OCI-LY7 (cell line): ENCODE measurements around the gene YIPF4. TPM values are rescaled to one million over a fixed set of nuclear protein-coding genes. Genes with fewer than 3 reads are reported as not detected.
"Not testable (repeated sequence)": the region's sequence is repeated elsewhere in the genome, so short reads cannot be mapped to it uniquely, and the experiment has no call there.

ENCODE experiments used
- BruUV-seq: library from RNA; stranded (reverse); fragments of 400-500 nt; replicated peaks from 2 replicates; lab custom pipeline; 2021; lab: Mats Ljungman, UMichigan
- CTCF ChIA-PET: fragments of 300-600 bp; sonication (Branson Sonifier 250); formaldehyde crosslinking; loops from one replicate; lab custom pipeline; 2022; ENCODE audit warnings: antibody characterized with exemption; ENCODE audit not compliant: unreplicated experiment; lab: Charles Lee
- POLR2A ChIA-PET: fragments of 300-600 bp; sonication (Branson Sonifier 250); formaldehyde crosslinking; loops from one replicate; lab custom pipeline; 2022; ENCODE audit warnings: antibody characterized with exemption; lab: Charles Lee
- DNase-seq: peaks from one replicate; pipeline ENCODE4 v3.0.0-alpha.2; 2015; ENCODE audit warnings: low spot score
- H2AFZ ChIP-seq: fragments of 200-600 bp; sonication (generic), shearing (Covaris generic); 2 replicates; pipeline ENCODE4 v1.6.1; 2014; ENCODE audit warnings: mild to moderate bottlenecking, antibody characterized with exemption, low read length, moderate library complexity
- H3K27ac ChIP-seq: fragments of 200-600 bp; sonication (generic); 2 replicates; pipeline ENCODE4 v1.5.1; 2014; ENCODE audit warnings: mixed run types, low read depth, mild to moderate bottlenecking, moderate library complexity, low read length, inconsistent platforms; ENCODE audit not compliant: poor library complexity, severe bottlenecking
- H3K36me3 ChIP-seq: fragments of 200-600 bp; sonication (generic); 2 replicates; pipeline ENCODE4 v1.6.1; 2014; ENCODE audit warnings: mild to moderate bottlenecking, antibody characterized with exemption, low read length, moderate library complexity, mixed read lengths; ENCODE audit not compliant: insufficient read depth
- H3K4me1 ChIP-seq: fragments of 200-600 bp; sonication (generic); 2 replicates; pipeline ENCODE4 v1.5.1; 2014; ENCODE audit warnings: mild to moderate bottlenecking, low read length; ENCODE audit not compliant: insufficient read depth, poor library complexity, severe bottlenecking
- H3K4me2 ChIP-seq: fragments of 200-600 bp; sonication (generic); 2 replicates; pipeline ENCODE4 v1.6.1; 2014; ENCODE audit warnings: mild to moderate bottlenecking, low read length
- H3K4me3 ChIP-seq: fragments of 200-600 bp; sonication (generic); 2 replicates; pipeline ENCODE4 v1.5.1; 2014; ENCODE audit warnings: mild to moderate bottlenecking, low read depth, low read length; ENCODE audit not compliant: poor library complexity, severe bottlenecking
- H3K79me2 ChIP-seq: fragments of 200-600 bp; sonication (generic); 2 replicates; pipeline ENCODE4 v1.6.1; 2016; ENCODE audit warnings: low read depth, mild to moderate bottlenecking, low read length, moderate library complexity, mixed read lengths; ENCODE audit not compliant: insufficient read depth
- H3K9me2 ChIP-seq: fragments of 200-600 bp; sonication (generic); 2 replicates; pipeline ENCODE4 v1.6.1; 2016; ENCODE audit warnings: mild to moderate bottlenecking, low read length, mixed read lengths; ENCODE audit not compliant: insufficient read depth
- H3K9me3 ChIP-seq: fragments of 200-600 bp; sonication (generic); 2 replicates; pipeline ENCODE4 v1.6.1; 2014; ENCODE audit warnings: mild to moderate bottlenecking, mixed run types, low read length, mixed read lengths
- H4K20me1 ChIP-seq: fragments of 200-600 bp; sonication (generic); 2 replicates; pipeline ENCODE4 v1.6.1; 2014; ENCODE audit warnings: mild to moderate bottlenecking, antibody characterized with exemption, low read length, moderate library complexity, mixed read lengths; ENCODE audit not compliant: insufficient read depth
- CTCF ChIP-seq: fragments of 200-600 bp; sonication (generic); conservative IDR thresholded peaks from 2 replicates; pipeline ENCODE4 v1.5.1; 2014; ENCODE audit warnings: mild to moderate bottlenecking, antibody characterized with exemption, low read length, moderate library complexity, mixed read lengths
- EZH2phosphoT487 ChIP-seq: fragments of 200-600 bp; sonication (generic); IDR thresholded peaks from 2 replicates; pipeline ENCODE4 v1.6.1; 2018; ENCODE audit warnings: low read depth, borderline replicate concordance, mild to moderate bottlenecking, mixed run types, antibody characterized with exemption, low read length, moderate library complexity, mixed read lengths
- intact Hi-C: fragments of 100-400 bp; cut with micrococcal nuclease; formaldehyde crosslinking; loops from one replicate; pipeline ENCODE4 v1.10.0; 2022; ENCODE audit not compliant: unreplicated experiment
- total RNA-seq, 2 experiments: library from RNA; depleted of rRNA in 1 of 2; stranded (reverse); fragments of >200 nt in 1 of 2; shearing (Covaris generic) in 1 of 2; gene quantifications; 2 replicates each; pipeline ENCODE4 v1.2.3, GENCODE V29; 2014 to 2022

YIPF4 gene
- total RNA-seq, 2 experiments from 2014 or later = 8.6 to 29.6 TPM

DNA sequence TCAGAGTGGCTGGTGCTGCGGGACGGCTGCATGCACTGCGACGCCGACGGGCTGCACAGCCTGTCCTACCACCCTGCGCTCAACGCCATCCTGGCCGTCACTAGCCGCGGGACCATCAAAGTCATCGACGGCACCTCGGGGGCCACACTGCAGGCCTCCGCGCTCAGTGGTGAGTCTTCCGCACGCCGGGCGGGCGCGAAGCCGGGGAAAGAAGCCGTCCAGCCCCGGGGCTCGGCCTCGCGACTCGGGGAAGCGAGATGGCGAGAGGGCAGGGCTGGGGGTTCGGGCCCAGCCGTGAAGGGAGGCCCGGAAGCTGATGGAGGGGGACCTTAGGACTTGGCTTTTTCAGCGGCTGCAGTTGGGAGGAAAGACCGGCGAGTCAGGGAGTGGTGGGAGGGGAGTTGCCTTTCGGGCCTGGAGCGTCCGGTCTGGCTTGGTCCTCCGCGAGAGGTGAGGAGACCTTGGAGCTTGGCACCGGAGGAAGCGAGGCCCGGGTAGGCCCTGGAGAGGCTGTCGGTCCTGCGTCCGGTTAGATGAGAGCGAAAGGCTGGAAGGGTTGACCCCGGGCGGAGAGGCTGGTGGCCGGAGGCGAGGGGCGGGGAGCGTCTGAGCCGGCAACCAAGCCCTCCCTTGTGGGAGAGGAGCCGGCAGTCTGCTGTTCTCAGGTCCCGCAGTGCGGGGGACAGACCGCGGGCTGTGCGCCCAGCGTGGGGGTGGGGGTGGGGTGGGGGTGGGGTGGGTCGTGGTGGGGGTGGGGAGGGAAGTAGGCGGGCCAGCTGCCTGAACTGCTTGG lies 79.8 kb downstream of the YIPF4 start:
- Histone ChIP-seq H3K27ac (peak overlapping the region; percentile 85), H3K79me2 (peaks cover 52% of the 10 kb centered on the region), H3K4me3 (peak overlapping the region; percentile 100), H3K4me2 (peak overlapping the region; percentile 84), H3K9me3 (no peaks in the 10 kb centered on the region; the same call in 1 of the 2 replicates), H3K4me1 (peaks cover 32% of the 10 kb centered on the region), H4K20me1 (peaks cover 21% of the 10 kb centered on the region), H3K9me2 (no peaks in the 10 kb centered on the region), H3K36me3 (peaks cover 39% of the 10 kb centered on the region), H2AFZ (peak overlapping the region; percentile 75)
- peak; percentile 62 for DNase-seq
- ChIA-PET CTCF (no interaction called here), POLR2A (interaction anchor here (0.5 kb wide), 1 partner anchor 328 kb away, joined by 3 read pairs; no protein-coding TSS in a partner anchor)
- BruUV-seq = no TSS peak
- intact Hi-C loops = loop anchor here (2.0 to 5.0 kb wide), 2 partner anchors 80 to 271 kb away; partner anchors contain the start of genes TTC27 and YIPF4
- TF ChIP-seq CTCF (no peak), EZH2phosphoT487 (no peak)

DNA sequence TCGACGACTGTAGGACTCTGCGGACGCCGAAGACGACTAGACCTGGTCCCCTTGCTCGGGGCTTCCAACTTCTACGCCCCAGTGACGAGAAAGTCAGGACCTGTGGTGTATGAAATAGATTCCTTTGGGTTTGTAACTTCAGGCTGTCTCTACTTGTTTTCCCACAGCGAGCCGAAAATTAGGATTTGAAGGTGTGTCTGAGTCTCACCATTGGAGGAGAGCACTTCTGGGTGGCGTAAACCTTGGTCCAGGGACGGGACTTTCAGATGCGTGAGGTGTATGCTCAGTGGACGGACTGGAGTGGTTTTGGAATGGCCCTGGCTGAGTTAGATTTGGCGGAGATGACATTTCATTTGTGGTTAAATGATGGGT lies 80.4 kb downstream of the YIPF4 start:
- no peak overlapping the region for H2AFZ ChIP-seq
- CTCF ChIA-PET = no interaction called here
- peaks cover 33% of the 10 kb centered on the region for H3K4me1 ChIP-seq
- peak overlapping the region; percentile 85 for H3K27ac ChIP-seq
- intact Hi-C loops = loop anchor here (5.0 kb wide), 1 partner anchor 81 kb away; the partner anchor contains the start of gene YIPF4
- TF ChIP-seq EZH2phosphoT487 (no peak), CTCF (no peak)
- BruUV-seq = no TSS peak
- H4K20me1 ChIP-seq = peaks cover 21% of the 10 kb centered on the region
- no peaks in the 10 kb centered on the region for H3K9me2 ChIP-seq
- peak overlapping the region; percentile 100 for H3K4me3 ChIP-seq
- H3K79me2 ChIP-seq = peaks cover 58% of the 10 kb centered on the region
- POLR2A ChIA-PET = no interaction called here
- no peaks in the 10 kb centered on the region; the same call in 1 of the 2 replicates for H3K9me3 ChIP-seq
- H3K4me2 ChIP-seq = peak overlapping the region; percentile 84
- DNase-seq = no peak
- H3K36me3 ChIP-seq = peaks cover 45% of the 10 kb centered on the region

DNA sequence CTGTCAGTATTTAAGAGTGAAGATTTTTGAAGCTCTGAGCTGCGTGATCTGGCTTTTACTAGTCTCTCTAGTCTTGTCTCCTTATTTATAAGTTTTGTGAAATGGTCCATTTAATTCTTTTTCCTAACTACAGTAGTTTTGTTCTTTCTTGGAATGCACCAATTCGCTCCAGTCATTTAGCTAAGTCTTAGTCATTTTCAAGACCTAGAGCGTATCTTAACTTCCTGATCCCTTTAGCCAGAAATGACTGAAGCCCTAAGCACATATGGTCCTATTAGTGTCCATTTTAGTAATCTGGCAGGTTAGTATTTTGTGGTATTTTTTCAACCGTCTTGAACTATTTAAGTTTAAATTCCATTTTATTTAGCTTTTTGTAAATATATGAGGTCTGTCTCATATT lies 82.7 kb downstream of the YIPF4 start:
- CTCF ChIA-PET = no interaction called here
- H3K79me2 ChIP-seq = peaks cover 81% of the 10 kb centered on the region
- POLR2A ChIA-PET = interaction anchor here (0.6 to 1.2 kb wide), 5 partner anchors 9 to 1115 kb away, joined by 3 to 10 read pairs (median 4); no protein-coding TSS in a partner anchor
- BruUV-seq = no TSS peak
- TF ChIP-seq CTCF (no peak), EZH2phosphoT487 (no peak)
- peak overlapping the region; percentile 84; the same call in 1 of the 2 replicates for H3K4me2 ChIP-seq
- H3K27ac ChIP-seq = no peak overlapping the region
- H3K4me1 ChIP-seq = peaks cover 42% of the 10 kb centered on the region
- H2AFZ ChIP-seq = no peak overlapping the region
- H3K4me3 ChIP-seq = peak overlapping the region; percentile 100
- DNase-seq = no peak
- intact Hi-C loops = no loop called here
- H4K20me1 ChIP-seq = peaks cover 25% of the 10 kb centered on the region
- H3K36me3 ChIP-seq = peaks cover 68% of the 10 kb centered on the region
- H3K9me2 ChIP-seq = no peaks in the 10 kb centered on the region
- no peaks in the 10 kb centered on the region; the same call in 1 of the 2 replicates for H3K9me3 ChIP-seq

GRCh38 chr2:32362997-32363396 lies 85.3 kb downstream of the YIPF4 start:
- Histone ChIP-seq H4K20me1 (peaks cover 25% of the 10 kb centered on the region), H3K4me1 (peaks cover 36% of the 10 kb centered on the region), H3K4me2 (peak overlapping the region; percentile 13; the same call in 1 of the 2 replicates), H3K79me2 (peaks cover 100% of the 10 kb centered on the region), H3K36me3 (peaks cover 92% of the 10 kb centered on the region)
- H3K4me3 ChIP-seq, DNase-seq, CTCF ChIA-PET, H3K9me3 ChIP-seq, H2AFZ ChIP-seq, BruUV-seq, H3K9me2 ChIP-seq, intact Hi-C loops, H3K27ac ChIP-seq: not testable (repeated sequence)
- POLR2A ChIA-PET = interaction anchor here (0.6 to 0.9 kb wide), 4 partner anchors 56 to 678 kb away, joined by 3 to 4 read pairs (median 4); no protein-coding TSS in a partner anchor
